ENCODE results near the gene EML1.

The EML1 gene

DNA sequence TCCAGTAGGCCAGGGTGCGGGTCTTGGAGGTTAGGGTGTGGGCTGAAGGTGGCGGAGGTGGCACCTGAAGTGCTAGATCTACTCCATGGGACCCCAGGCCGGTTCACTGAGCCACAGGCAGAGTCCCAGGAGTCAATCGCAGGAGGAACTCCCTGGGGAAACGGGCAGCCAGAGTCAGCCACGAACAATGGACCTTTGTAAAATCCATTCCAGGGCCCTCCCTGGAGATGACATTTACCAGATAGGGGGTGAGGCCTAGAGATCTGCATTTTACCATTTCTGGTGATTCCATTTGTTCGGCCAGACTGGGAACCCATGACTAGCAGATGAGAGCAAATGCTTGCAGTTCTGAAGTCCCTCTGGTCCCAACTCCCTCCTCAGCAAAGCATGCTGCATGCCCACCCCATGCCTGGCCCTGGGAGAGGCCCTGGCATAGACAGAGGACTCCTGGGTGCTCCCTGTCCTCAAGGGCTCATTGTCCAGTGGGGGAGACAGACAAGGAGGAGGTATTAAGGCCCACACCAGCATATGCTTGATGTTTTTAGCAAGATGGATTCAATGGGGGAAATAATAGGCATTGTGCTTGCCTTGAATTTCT, 115.5 kb downstream of the EML1 start:
- TF ChIP-seq MYC (IDR thresholded peaks at IDR 0.05; ENCODE audit: low read depth, low read length) (no peak), POLR2A (IDR thresholded peaks at IDR 0.05; ENCODE audit: extremely low read depth, insufficient read length) (no peak)
- TF ChIP-seq, protein P1, sequence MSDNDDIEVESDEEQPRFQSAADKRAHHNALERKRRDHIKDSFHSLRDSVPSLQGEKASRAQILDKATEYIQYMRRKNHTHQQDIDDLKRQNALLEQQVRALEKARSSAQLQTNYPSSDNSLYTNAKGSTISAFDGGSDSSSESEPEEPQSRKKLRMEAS (IDR thresholded peaks at IDR 0.05; ENCODE audit: low read depth, low read length), result no peak
- DNase-seq (ENCODE audit: low read depth), result no peak

DNA sequence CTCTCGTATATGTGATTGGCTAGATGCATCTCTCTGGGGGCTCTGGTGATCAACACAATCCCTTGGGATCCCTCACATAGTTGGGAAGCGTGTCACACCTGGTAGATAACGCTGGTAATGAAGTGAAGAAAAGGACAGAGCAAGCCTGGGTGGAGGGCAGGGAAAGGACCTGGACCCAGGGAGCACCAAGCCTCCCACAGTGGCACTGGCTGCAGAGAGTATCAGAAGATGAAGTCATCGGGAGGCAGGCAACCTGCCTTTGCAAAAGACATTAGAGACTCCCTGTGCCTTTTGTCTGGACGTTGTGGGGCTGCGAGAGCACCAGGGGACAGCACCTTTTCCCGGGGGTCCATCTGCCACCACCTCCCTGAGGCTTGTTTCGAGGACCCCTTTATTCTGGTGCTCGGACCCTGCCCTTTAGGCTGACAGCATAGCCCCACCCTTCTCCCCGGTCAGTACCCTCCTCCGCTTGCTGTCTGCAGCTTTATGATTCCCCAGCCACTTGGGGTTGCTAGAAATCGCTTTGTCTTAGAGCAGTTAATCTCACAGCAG, 116.4 kb downstream of the EML1 start:
- TF ChIP-seq MYC (IDR thresholded peaks at IDR 0.05; ENCODE audit: low read depth, low read length), result no peak
- TF ChIP-seq, protein P1 (IDR thresholded peaks at IDR 0.05; ENCODE audit: low read depth, low read length), result no peak
- TF ChIP-seq, protein P2, sequence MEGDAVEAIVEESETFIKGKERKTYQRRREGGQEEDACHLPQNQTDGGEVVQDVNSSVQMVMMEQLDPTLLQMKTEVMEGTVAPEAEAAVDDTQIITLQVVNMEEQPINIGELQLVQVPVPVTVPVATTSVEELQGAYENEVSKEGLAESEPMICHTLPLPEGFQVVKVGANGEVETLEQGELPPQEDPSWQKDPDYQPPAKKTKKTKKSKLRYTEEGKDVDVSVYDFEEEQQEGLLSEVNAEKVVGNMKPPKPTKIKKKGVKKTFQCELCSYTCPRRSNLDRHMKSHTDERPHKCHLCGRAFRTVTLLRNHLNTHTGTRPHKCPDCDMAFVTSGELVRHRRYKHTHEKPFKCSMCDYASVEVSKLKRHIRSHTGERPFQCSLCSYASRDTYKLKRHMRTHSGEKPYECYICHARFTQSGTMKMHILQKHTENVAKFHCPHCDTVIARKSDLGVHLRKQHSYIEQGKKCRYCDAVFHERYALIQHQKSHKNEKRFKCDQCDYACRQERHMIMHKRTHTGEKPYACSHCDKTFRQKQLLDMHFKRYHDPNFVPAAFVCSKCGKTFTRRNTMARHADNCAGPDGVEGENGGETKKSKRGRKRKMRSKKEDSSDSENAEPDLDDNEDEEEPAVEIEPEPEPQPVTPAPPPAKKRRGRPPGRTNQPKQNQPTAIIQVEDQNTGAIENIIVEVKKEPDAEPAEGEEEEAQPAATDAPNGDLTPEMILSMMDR (IDR thresholded peaks at IDR 0.05; ENCODE audit: low read depth, low read length), result no peak
- no peak for TF ChIP-seq POLR2A (IDR thresholded peaks at IDR 0.05; ENCODE audit: extremely low read depth, insufficient read length)
- DNase-seq (ENCODE audit: low read depth), result no peak
- no peak overlapping the region for H3K4me3 ChIP-seq (ENCODE audit: low read depth, low read length)

More for the DNA sequence above, 115.5 kb downstream of the EML1 start:
- H3K4me3 ChIP-seq (ENCODE audit: low read depth, low read length), result no peak overlapping the region

DNA sequence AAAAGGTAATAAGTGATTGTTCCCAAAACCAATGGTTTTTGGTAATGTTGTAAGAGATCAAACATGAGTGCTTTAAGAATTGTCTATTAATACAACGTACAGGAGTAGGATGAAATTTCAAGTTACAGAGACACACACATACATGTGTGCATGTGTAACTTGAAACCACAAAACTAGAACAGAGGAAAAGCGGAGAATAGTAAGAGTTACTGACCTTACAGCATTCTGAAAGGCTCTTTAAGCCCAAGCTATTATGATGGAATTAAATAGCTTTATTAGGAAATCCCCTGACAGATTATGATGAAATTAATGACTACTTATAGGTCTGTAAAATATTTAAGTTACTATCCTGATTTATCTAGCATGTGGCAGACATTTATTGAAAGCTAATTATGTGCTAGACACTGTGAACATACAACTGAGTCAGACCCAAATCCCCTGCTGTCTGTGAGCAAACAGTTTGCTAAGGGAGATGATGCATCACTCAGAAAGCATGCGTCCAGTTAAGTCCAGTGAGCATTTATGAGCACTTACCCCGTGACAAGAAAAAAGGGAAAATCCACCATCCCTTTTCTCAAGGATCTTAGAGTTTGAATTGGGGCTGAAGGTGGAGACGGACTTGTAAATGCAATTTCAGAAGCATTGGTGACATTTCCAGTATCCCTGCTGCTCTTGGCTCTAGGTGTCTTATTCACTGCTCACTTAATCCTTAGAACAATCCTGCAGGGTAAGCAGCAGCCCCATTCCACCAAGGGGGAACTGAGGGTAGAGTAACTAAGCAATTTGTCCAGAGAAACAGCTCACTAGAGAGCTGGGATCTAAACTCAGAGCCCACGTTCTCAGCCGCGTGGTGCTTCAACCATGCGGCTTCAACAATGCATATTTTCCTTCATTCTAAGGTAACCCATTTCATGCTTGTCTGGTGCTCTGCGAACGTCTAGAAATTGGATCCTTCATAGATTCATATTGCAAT, 117.4 kb downstream of the EML1 start:
- DNase-seq (ENCODE audit: low read depth), result no peak
- TF ChIP-seq MYC (IDR thresholded peaks at IDR 0.05; ENCODE audit: low read depth, low read length), result no peak
- TF ChIP-seq, protein P2 (IDR thresholded peaks at IDR 0.05; ENCODE audit: low read depth, low read length), result no peak
- TF ChIP-seq, protein P1 (IDR thresholded peaks at IDR 0.05; ENCODE audit: low read depth, low read length), result no peak
- no peak for TF ChIP-seq POLR2A (IDR thresholded peaks at IDR 0.05; ENCODE audit: extremely low read depth, insufficient read length)
- no peak overlapping the region for H3K4me3 ChIP-seq (ENCODE audit: low read depth, low read length)

DNA sequence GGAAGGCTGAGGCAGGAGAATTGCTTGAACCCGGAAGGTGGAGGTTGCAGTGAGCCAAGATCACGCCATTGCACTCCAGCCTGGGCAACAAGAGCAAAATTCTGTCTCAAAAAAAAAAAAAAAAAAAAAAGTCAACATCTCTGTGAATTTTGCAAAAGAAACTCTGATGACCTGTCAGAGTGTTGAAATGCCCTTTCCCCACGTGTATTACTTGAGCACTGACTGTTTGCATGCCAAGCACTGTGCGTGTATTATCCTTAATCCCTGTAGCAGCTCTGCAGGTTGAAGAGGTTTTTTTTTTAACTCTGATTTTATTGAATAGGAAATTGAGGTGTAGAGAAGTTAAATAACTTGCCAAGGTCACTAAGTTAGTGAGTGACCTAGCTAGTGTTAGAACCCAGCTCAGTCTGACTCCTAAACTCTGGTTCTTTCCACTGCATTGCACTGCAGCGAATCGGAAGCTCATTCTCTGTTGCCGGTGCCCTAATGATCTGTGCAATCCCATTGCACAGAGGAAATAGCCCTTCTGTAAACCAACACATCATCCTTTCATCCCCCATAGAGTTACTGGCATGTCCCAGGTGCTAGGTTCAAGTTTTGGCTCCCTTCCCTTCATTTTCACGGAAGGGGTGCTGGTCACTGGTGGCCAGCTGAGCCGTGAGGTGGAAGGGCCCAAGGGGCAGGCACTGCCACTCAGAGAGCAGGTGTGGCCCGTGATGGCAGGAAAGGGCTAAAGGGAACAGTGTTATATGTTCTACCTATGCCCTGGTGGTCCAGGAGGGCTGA, 122.3 kb downstream of the EML1 start:
- no peak overlapping the region for H3K4me3 ChIP-seq (ENCODE audit: low read depth, low read length)
- no peak for DNase-seq (ENCODE audit: low read depth)
- TF ChIP-seq POLR2A (IDR thresholded peaks at IDR 0.05; ENCODE audit: extremely low read depth, insufficient read length) (no peak), MYC (IDR thresholded peaks at IDR 0.05; ENCODE audit: low read depth, low read length) (no peak)
- TF ChIP-seq, protein P2 (IDR thresholded peaks at IDR 0.05; ENCODE audit: low read depth, low read length), result no peak
- TF ChIP-seq, protein P1 (IDR thresholded peaks at IDR 0.05; ENCODE audit: low read depth, low read length), result no peak

DNA sequence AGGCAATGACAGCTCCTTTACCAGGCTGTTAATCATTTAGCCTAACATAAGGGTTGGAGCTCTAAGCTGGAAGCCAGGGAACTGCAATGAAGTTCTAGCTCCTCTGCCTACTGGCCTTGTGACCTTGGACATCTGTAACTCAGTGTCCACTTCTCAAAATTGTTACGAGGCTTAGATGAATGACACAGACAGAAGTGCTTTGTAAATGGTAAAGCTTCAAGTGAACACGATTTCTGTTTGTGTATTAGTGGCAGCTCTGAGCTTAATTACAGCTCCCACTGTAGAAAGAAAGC, 122.8 kb downstream of the EML1 start:
- no peak for DNase-seq (ENCODE audit: low read depth)
- TF ChIP-seq, protein P2 (IDR thresholded peaks at IDR 0.05; ENCODE audit: low read depth, low read length), result no peak
- TF ChIP-seq POLR2A (IDR thresholded peaks at IDR 0.05; ENCODE audit: extremely low read depth, insufficient read length) (no peak), MYC (IDR thresholded peaks at IDR 0.05; ENCODE audit: low read depth, low read length) (no peak)
- TF ChIP-seq, protein P1 (IDR thresholded peaks at IDR 0.05; ENCODE audit: low read depth, low read length), result no peak
- no peak overlapping the region for H3K4me3 ChIP-seq (ENCODE audit: low read depth, low read length)

Data from NB4 (cell line).